MV-4-11 (cell line): ENCODE data around the gene FBXO11.
"Not testable (repeated sequence)": the region's sequence is repeated elsewhere in the genome, so short reads cannot be mapped to it uniquely, and the experiment has no call there.

Source experiments
- DNase-seq: peaks from one replicate; lab custom pipeline; 2025; lab: John Stamatoyannopoulos, UW

The FBXO11 gene

DNA sequence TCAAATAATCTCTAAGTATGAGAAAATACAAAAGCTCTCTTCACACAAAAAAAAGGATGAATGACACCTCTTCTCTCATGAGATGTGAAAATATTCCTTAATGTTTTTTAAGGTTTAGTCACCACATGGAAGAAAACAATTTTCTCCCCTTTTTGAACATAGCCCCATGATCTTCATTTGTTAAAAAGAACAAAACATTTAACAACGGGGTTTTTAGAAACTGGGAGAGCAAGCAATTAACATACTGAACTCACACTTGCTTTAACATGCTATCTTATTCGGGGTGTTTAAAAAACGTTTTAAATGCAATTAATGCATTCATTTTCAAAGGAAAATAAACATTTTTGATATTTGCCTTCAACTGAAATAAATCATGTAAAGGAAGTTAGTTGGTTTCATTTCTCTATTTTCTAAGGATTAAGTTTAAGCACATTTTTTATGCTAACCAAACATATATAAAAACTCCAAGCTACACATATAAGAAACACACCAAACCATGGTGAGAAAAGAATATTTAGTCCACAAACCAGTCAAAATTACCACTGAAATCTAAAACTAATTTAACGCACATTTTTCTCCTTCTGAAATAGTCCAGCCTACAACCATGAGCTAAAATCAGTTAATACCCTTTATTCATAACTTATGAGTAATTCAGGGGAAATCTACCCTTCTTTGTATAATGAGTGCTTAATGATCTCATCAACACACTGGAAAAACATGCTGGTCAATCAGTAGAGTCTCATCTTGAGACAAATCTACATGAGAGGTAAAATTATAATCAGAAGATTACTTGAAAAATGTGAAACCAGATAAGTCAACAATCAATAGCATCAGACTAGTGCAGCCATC, 8.2 kb downstream of the FBXO11 start:
- DNase-seq = peak; percentile 55

DNA sequence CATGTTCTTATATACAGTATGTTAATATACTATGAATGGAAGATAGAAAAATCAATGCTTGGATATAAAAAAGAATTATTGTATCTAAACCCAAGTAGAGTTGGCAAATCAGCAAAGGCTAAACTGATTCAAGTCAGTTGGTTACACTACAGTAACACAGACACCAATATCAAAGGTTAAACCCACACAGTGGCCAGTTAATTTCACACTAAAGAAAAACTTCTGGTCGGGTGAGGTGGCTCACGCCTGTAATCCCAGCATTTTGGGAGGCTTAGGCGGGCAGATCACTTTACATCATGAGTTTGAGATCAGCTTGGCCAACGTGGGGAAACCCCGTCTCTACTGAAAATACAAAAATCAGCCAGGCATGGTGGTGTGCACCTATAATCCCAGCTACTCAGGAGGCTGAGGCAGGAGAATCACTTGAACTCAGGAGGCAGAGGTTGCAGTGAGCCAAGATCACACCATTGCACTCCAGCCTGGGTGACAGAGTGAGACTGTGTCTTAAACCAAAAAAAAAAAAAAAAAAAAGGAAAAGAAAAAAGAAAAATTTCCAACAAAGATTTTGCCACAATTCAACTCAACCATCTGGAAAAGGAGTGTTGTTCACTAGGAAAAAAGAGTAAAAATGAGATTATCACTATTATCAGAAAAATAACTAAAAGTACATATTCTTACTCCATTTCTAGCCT, 9.0 kb downstream of the FBXO11 start:
- not testable (repeated sequence) for DNase-seq

DNA sequence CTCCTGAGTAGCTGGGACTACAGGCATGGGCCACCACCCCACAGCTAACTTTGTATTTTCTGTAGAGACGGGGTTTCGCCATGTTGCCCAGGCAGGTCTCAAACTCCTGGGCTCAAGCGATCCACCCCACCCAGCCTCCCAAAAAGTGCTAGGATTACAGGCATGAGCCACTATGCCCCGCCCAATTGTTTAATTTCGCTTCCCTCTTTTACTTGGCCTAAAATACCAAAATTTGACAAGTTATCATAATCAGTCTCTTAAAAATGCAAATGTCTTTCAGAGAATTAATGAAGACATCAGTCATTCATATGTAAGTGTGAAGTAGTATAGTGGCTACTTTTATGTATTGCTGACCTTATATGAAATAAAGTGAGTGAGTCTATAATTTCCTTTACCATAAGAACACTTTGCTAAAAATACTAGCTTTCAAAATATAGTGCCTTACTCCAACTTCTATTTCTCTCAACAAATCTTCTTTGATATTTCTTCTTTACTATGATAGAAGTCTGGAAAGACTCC, 9.8 kb downstream of the FBXO11 start:
- DNase-seq = peak; percentile 81

DNA sequence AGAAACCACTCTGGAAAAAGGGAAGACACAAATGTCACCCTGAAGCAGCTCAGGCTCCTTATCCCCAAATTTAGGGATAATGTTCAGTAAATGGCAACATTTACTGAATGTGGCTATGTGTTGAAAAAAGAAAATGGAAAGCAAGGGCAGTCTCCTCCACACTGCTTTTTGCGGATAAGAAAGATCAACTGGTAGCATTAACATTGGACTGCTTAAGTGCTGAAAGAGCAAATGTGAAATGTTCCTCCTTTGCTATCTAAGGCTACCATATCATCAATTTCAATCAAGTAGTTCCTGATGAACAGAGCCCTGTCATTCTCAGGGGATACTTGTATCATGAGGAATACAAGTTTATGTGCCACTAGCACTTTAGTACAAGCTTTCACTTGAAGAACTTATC, 12.5 kb downstream of the FBXO11 start:
- DNase-seq = no peak

DNA sequence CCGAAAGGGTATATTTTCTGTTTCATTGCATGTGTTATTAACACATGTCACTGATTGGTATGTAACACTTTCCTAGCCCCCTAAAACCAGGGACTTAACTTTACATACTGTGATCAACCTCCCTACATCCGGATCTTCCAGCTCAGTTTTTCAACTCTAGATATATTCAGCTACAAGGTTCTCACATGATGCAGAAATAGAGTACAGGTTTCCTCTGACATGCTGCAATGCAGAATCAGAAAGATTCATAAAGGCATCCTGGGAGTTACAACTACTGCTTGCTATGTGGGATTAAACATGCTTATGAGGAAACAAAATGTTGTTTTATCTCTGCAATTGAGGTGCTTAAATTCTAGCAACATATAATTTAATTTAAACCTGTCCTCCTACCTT, 14.0 kb downstream of the FBXO11 start:
- DNase-seq = no peak

DNA sequence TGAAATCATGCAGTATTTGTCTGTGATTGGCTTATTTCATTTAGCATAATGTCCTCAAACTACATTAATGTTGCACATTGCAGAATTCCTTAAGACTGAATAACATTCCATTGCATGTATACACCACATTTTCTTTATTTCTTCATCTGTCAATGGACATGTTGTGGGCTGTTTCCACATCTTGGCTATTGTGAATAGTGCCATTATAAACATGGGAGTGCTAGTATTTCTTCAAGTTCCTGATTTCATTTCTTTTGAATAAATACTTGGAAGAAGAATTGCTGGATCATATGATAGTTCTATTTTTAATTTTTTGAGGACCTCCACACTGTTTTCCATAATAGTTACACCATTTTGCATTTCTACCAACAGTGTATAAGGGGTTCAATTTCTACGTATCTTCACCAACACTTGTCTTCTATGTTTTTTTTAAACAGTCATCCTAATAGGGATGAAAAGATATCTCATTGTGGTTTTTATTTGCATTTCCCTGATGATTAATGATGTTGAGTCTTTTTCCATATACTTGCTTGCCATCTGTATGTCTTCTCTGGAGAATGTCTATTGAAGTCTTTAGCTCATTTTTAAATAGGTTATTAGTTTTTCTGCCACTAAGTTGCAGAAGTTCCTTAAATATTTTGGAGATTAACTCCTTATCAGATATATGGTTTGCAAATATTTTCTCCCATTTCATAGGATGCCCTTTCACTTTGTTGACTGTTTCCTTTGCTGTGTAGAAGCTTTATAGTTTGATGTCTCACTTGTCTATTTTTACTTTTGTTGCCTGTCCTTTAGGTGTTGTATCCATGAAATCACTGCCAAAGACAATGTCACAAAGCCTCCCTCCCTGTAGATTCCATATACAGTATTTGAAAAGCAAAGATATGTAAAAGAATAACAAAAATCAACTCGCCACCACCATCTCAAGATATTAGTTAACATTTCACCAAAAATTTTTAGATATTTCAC, 14.6 kb downstream of the FBXO11 start:
- no peak for DNase-seq

DNA sequence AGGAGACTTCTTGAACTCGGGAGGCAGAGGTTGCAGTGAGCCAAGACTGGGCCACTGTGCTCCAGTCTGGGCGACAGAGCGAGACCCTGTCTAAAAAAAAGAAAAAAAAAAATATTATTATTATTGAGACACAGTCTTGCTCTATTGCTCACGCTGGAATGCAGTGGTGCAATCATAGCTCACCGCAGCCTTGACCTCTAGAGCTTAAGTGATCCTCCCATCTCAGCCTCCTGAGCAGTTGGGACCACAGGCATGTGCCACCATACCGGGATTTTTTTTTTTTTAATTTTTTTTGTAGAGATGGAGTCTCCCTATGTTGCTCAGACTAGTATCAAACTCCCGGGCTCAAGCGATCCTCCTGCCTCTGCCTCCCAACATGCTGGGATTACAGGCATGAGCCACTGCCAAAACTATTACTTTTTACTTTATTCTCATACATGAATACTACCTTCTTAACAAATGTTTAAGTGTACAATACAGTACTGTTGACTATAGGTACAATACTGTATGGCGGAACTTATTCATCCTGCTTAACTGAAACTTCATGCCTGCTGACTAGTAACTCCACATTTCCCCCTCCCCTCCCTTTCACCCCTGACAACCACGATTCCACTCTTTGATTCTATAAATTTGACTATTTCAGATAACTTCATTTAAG, 15.5 kb downstream of the FBXO11 start:
- DNase-seq = no peak

DNA sequence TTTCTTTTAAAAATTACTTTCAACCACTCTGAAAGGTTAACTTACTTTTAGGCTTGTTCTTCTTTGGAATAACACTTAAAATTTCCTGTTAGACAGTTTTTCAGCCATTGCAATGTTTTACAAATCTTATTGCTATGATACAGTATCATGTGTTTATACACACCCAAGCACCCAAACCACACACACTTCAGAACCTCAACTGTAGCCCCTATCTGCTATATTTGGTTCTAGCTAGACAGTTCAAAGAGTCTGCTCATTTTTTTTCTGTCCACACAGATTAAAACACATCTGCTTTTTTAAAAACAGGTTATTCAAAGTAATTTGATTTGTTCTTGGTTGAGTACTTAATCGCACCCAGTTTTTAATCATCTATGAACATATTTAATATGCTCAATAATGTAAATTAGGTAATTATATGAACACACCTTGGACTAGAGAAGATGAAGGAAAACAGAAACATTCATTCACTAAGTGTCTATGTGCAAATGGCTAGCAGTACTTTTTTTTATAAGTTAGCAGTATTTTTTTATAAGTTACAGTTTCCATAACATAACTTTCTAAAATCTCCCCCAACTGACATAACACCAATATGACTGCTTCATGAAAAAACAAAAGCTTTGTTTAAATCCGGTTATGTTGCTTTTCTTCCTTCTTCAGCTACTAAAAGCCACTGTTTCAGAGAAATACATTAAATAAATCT, 17.6 kb downstream of the FBXO11 start:
- peak; percentile 13 for DNase-seq

DNA sequence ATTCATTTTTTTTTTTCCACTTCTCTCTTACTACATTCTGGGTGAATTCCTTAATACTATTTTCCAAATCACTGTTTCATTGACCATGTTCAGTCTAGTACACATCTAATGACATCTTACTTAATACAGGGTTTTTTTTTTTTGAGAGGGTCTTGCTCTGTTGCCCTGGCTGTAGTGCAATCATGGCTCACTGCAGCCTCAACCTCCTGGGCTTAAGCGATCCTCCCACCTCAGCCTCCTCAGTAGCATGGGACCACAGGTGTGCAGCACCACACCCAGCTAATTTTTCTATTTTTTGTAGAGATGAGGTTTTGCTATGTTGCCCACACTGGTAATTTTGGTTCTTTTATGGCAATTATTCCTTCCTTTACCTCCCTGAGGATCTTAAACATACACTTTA, 29.4 kb downstream of the FBXO11 start:
- DNase-seq = no peak

DNA sequence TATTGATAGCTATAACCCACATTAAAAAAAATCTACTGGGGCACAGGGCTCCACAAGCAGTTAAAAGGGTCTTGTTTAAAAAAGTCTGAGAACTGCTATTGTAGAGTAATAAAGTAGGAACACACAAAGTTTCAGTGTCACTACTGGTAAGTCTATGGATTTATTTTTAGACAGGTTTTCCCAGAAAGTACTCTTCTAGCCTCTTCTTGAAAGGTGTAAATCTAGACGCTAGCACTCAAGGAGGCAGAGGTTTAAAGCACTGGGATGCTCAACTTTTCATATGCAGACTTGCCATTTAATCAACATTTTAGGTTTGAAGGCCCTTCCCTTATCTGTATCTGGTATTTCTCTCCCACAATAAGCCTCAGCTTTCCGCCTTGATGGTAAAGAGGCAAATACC, 33.4 kb downstream of the FBXO11 start:
- no peak for DNase-seq

DNA sequence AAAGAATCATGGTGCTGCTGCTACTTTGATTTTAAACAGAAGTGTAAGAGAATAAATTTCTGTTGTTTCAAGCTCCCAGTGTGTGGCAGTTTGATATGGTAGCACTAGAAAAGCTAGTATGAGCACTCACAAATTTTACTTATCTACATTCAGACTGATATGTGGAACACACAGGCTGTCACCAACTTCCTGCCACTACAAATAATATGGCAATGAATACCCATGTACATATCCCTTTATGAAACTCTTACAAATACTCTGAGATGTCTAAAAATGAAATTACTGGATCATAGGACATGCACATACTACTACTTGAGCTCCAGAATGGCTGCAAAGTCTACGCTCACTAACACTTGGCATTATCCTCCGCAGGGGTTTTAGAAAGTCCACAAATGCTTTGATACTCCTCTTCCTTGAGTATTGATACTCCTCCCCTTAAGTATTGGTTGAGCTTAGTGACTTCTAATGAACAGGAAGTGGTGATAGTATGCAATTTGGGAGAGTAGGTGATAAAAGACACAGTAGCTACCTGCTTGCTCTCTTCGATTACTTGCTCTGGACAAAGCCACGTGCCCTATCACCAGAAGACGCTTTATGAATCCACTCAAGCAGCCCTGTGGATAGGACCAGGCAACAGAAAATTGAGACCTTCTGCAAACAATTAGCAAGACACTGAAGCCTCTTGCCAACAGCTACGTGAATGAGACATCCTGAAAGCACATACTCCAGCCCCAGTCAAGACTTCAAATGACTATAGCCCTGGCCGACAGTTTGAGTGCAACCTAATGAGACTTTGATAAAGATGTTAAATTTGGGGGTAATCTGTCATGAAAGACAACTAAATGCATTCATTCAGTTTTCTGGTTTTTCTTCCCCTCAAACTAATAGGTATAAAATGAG, 35.4 kb downstream of the FBXO11 start:
- DNase-seq = no peak

DNA sequence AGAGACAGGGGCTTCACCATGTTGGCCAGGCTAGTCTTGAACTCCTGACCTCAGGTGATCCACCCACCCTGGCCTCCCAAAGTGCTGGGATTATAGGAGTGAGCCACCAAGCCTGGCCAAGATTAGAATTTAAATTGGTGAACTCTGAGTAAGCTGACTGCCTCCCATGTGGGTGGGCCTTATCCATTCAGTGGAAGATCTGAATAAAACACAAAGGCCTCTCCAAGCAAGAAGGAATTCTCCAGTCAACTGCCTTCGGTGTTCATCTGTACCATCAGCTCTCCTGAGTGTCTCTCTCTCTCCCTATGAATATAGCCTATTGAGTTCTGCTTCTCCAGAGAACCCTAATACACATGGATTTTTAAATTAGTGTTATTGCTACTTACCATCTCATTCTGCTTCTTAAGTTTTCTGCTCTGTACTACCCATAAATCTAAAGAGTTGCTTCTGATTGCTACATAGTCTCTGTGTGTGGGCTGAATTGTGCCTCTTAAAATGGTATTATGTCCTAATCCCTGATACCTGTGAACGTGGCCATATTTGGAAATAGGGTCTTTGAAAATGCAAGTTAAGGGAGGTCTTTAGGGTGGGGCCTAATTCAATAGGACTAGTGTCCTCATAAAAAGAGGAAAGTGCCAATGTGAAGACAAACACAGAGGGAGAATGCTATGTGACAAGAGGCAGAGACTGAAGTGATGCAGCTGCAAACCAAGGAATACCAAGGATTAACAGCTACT, 36.3 kb downstream of the FBXO11 start:
- DNase-seq = no peak

DNA sequence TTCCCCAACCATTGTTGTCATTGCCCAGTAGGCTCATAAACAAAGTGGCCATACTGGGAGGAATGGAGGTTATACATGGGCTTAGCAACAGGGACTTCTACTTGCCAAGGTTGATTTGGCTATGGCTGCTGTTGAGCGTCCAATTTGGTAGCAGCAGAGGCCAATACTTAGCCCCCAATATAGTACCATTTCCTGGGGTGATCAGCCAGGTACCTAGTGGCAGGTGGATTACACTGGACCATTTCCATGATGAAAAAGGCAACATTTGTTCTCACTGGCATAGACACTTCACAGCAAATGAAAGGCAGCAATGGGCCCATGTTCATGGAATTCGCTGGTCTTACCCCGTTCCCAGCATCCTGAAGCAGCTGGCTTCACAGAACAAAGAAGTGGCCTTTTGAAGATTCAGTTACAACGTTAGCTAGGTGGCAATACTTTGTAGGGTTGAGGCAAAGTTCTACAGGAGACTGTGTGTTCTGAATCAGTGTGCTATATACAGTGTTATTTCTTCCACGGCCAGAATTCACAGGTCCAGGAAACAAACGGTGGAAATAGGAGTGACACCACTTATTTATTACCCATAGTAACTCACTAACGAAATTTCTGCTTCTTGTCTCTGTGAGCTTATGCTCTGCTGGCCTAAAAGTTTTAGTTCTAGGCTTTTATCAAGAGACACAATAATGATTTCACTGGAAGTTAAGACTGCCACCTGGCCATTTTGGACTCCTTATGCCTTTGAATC, 37.5 kb downstream of the FBXO11 start:
- no peak for DNase-seq

DNA sequence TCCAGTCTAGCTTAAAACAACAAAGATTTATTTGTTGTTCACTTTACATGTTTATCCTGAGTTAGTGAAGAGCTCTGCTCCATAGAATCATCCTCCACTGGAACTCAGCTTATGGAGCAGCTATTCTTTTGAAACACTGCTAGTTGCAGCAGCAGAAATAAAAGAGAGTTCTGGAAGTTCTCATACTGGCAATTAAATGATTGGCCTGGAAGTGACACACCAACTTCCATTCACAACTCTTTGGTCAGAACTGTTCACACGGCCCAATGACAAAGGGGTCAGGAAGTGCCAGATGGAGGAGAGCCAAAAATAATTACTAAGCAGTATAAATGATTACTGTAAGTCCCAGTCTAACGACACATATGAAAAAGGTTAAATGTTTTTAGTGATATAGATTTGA, 39.1 kb downstream of the FBXO11 start:
- DNase-seq = no peak

DNA sequence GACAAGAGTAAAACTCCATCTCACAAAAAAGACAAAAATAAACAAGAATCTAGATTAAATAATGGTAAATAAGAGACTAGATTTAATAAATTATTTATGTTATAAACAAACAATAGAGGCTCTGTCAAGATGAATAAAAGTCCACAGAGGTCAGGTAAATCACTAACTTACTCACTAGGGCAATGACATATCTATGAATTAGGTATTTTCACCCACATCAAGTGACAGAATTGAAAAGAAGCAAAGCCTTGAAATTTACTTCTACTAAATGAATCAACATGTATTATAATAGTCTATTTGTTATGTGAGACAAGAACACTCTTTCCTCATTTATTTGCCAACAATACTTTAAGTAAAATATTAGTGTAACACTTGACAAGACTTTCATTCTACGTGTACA, 41.7 kb downstream of the FBXO11 start:
- DNase-seq = no peak

DNA sequence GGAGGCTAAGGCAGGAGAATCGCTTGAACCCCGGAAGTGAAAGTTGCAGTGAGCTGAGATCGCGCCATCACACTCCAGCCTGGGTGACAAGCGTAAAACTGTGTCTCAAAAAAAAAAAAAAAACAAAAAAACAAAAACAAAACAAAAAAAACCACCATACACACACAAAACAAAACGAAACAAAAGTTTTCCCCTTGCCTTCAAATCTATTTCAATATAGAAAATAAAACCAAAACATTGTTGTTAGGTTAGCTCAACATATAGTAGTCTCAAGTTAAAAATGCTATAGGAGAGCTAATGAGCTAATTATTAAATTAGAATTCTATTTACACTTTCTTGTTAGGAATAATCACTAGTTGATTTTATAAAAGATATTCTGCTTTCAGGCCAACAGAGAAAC, 43.3 kb downstream of the FBXO11 start:
- DNase-seq = no peak

DNA sequence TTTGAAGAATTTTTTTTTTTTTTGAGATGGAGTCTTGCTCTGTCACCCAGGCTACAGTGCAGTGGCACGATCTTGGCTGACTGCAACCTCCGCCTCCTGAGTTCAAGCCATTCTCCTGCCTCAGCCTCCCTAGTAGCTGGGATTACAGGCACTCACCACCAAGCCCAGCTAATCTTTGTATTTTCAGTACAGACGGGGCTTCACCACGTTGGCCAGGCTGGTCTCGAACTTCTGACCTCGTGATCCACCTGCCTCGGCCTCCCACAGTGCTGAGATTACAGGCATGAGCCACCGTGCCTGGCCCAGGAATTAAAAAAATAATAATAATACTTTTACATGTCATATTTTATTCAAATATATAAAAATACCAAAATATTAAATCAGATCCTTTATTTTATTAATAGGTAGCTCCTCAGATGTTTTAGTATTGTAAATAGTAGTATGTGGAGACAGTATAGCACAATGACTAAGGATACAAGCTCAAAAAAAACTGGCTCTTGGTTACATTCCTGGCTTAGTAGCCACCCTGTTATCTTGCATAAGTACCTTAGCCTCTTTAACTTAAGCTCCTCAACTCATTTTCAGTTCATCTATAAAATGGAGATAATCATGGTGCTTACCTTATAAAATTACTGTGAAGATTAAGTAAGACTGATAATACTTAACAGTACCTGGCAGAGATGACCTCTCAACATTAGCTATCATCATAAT, 53.1 kb downstream of the FBXO11 start:
- not testable (repeated sequence) for DNase-seq

DNA sequence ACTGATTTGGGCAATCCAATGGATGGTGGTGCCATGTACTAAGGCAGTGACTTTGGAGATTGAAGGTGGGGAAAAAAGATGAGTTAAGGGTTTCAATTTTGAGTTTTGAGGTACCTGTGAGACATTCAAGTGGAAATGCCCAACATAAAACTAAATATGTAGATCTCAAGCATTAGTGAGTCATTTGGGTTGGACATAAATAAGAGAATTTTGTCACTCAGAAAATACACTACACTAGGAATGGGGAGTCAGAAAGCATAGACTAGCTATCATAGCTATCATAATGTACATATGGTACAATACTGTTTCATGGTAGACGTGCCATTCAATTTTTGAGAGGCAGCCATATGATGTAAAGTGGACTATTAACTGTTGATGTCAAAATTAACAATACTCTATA, 56.1 kb downstream of the FBXO11 start:
- no peak for DNase-seq
